HG02870 (cell line): ENCODE data around the gene SERTAD1.
"Not testable (repeated sequence)": the region's sequence is repeated elsewhere in the genome, so short reads cannot be mapped to it uniquely, and the experiment has no call there.

ENCODE experiments used
- ATAC-seq: cut with Tn5 transposase; IDR thresholded peaks from one replicate; pipeline ENCODE4 v1.9.1; 2021; ENCODE audit warnings: mild to moderate bottlenecking, moderate library complexity; ENCODE audit not compliant: unreplicated experiment

Gene SERTAD1

GRCh38 chr19:40422748-40423566 is 2.8 kb downstream of the SERTAD1 start:
- ATAC-seq = no peak

- ATAC-seq = no peak
Measured at GRCh38 chr19:40421993-40422747, 3.6 kb downstream of the SERTAD1 start.

- ATAC-seq = peak; percentile 32
Measured at GRCh38 chr19:40420766-40421765, 4.7 kb downstream of the SERTAD1 start.

- ATAC-seq = no peak
Measured at GRCh38 chr19:40420451-40420765, 5.4 kb downstream of the SERTAD1 start.

- no peak for ATAC-seq
Measured at GRCh38 chr19:40419780-40420179, 6.0 kb downstream of the SERTAD1 start.

- no peak for ATAC-seq
Measured at GRCh38 chr19:40419066-40419612, 6.7 kb downstream of the SERTAD1 start.

GRCh38 chr19:40418040-40418439 is 7.8 kb downstream of the SERTAD1 start:
- ATAC-seq = no peak

GRCh38 chr19:40417643-40417981 is 8.2 kb downstream of the SERTAD1 start:
- ATAC-seq = no peak

GRCh38 chr19:40416918-40417642 is 8.7 kb downstream of the SERTAD1 start:
- no peak for ATAC-seq

- ATAC-seq = no peak
Measured at GRCh38 chr19:40415768-40416167, 10.0 kb downstream of the SERTAD1 start.

- ATAC-seq = no peak
Measured at GRCh38 chr19:40414542-40415535, 11.0 kb downstream of the SERTAD1 start.

GRCh38 chr19:40413291-40413845 is 12.4 kb downstream of the SERTAD1 start, which contains the start of gene PRX:
Gene PRX, minus strand, starts transcription at chr19:40413378. Its CDS starts 5,446 bp downstream, at chr19:40407932.
- ATAC-seq = no peak

GRCh38 chr19:40412866-40413265 is 12.9 kb downstream of the SERTAD1 start:
- no peak for ATAC-seq

GRCh38 chr19:40411958-40412499 is 13.8 kb downstream of the SERTAD1 start:
- ATAC-seq = no peak

- ATAC-seq = no peak
Measured at GRCh38 chr19:40411125-40411842, 14.5 kb downstream of the SERTAD1 start.

- ATAC-seq = no peak
Measured at GRCh38 chr19:40410030-40410389, 15.8 kb downstream of the SERTAD1 start.

- ATAC-seq = not testable (repeated sequence)
Measured at GRCh38 chr19:40408598-40408925, 17.2 kb downstream of the SERTAD1 start.
